Stimulated activated CD8-positive, alpha-beta memory T cell treated with anti-CD3 and anti-CD28 coated beads, Interleukin-15, amount 100 ng/mL, for 4 hours (primary cell): ENCODE results near the gene PHC2.
A peak's percentile ranks its signal among the peaks of the same experiment; 100 is the strongest.

Experiments used
- DNase-seq, 2 donors: peaks; one replicate each; pipeline ENCODE4 v3.0.0-alpha.2; 2020; ENCODE audit warnings: low read depth in 2 of 2

PHC2 gene

GRCh38 chr1:33349778-33350610, 80.9 kb downstream of the PHC2 start:
- peak; percentile 45 to 71 for DNase-seq

- DNase-seq: peak; percentile 4 to 16
Measured at GRCh38 chr1:33349081-33349759, 81.7 kb downstream of the PHC2 start.

GRCh38 chr1:33348676-33349080, 82.2 kb downstream of the PHC2 start:
- DNase-seq: no peak

GRCh38 chr1:33348194-33348593, 82.7 kb downstream of the PHC2 start:
- DNase-seq: no peak

- DNase-seq: no peak
Measured at GRCh38 chr1:33347650-33347992, 83.3 kb downstream of the PHC2 start.

GRCh38 chr1:33346927-33347649, 83.8 kb downstream of the PHC2 start:
- no peak for DNase-seq

GRCh38 chr1:33346533-33346926, 84.4 kb downstream of the PHC2 start:
- no peak for DNase-seq

GRCh38 chr1:33344896-33345560, 85.9 kb downstream of the PHC2 start:
- no peak for DNase-seq

- no peak for DNase-seq
Measured at GRCh38 chr1:33343539-33343938, 87.4 kb downstream of the PHC2 start.

GRCh38 chr1:33342041-33342723, 88.7 kb downstream of the PHC2 start:
- no peak for DNase-seq

- no peak for DNase-seq
Measured at GRCh38 chr1:33341190-33341589, 89.7 kb downstream of the PHC2 start.

- DNase-seq: no peak
Measured at GRCh38 chr1:33339413-33339812, 91.5 kb downstream of the PHC2 start.

GRCh38 chr1:33338440-33339211, 92.3 kb downstream of the PHC2 start:
- no peak for DNase-seq

- no peak for DNase-seq
Measured at GRCh38 chr1:33338048-33338439, 92.9 kb downstream of the PHC2 start.

- DNase-seq: no peak
Measured at GRCh38 chr1:33337441-33337840, 93.5 kb downstream of the PHC2 start.

- no peak for DNase-seq
Measured at GRCh38 chr1:33336580-33336979, 94.3 kb downstream of the PHC2 start.

- DNase-seq: no peak
Measured at GRCh38 chr1:33335020-33335419, 95.9 kb downstream of the PHC2 start.

- DNase-seq: no peak
Measured at GRCh38 chr1:33334081-33334552, 96.8 kb downstream of the PHC2 start.

- DNase-seq: no peak
Measured at GRCh38 chr1:33332881-33333280, 98.0 kb downstream of the PHC2 start.

- no peak for DNase-seq
Measured at GRCh38 chr1:33332357-33332789, 98.5 kb downstream of the PHC2 start.
